ENCODE data around the gene GIT1.

The GIT1 gene

GRCh38 chr17:29593591-29594518 lies 4.4 kb upstream of the GIT1 start:
- peak; percentile 41 for DNase-seq

GRCh38 chr17:29592850-29593551 lies 3.6 kb upstream of the GIT1 start, which contains the start of gene ANKRD13B:
Gene ANKRD13B, plus strand, starts transcription at chr17:29593132. Its CDS starts 490 bp downstream, at chr17:29593622.
- peak; percentile 70 for DNase-seq

- DNase-seq, result peak; percentile 93
Measured at GRCh38 chr17:29591737-29592608, 2.5 kb upstream of the GIT1 start.

- peak; percentile 80 for DNase-seq
Measured at GRCh38 chr17:29591146-29591736, 1.8 kb upstream of the GIT1 start.

GRCh38 chr17:29590411-29591145 lies 1.1 kb upstream of the GIT1 start:
- peak; percentile 38 for DNase-seq

- DNase-seq, result peak; percentile 47
Measured at GRCh38 chr17:29588562-29589411, 661 bp downstream of the GIT1 start.

GRCh38 chr17:29588017-29588561 lies 1.4 kb downstream of the GIT1 start:
- DNase-seq, result peak; percentile 24

GRCh38 chr17:29587591-29587990 lies 1.9 kb downstream of the GIT1 start:
- no peak for DNase-seq

- DNase-seq, result no peak
Measured at GRCh38 chr17:29586676-29587469, 2.6 kb downstream of the GIT1 start.

GRCh38 chr17:29585080-29585751 lies 4.2 kb downstream of the GIT1 start:
- peak; percentile 60 for DNase-seq

GRCh38 chr17:29584452-29585079 lies 4.9 kb downstream of the GIT1 start:
- DNase-seq, result peak; percentile 52

GRCh38 chr17:29583324-29584248 lies 5.9 kb downstream of the GIT1 start:
- peak; percentile 25 for DNase-seq

GRCh38 chr17:29582772-29583171 lies 6.7 kb downstream of the GIT1 start:
- peak; percentile 26 for DNase-seq

- no peak for DNase-seq
Measured at GRCh38 chr17:29582254-29582765, 7.1 kb downstream of the GIT1 start.

- DNase-seq, result peak; percentile 22
Measured at GRCh38 chr17:29581583-29582253, 7.7 kb downstream of the GIT1 start.

Data from left hindlimb (tissue), 1 donor.